IMR-90 (cell line): ENCODE measurements around the gene DNMT3A. TPM values are rescaled to one million over a fixed set of nuclear protein-coding genes. Genes with fewer than 3 reads are reported as not detected.

Source experiments
- ATAC-seq: fragments of 200-7000 bp; cut with Tn5 transposase; 2 replicates; pipeline ENCODE4 v1.9.1; 2020; ENCODE audit warnings: low read depth, mild to moderate bottlenecking, moderate library complexity
- BruUV-seq: library from RNA; stranded (reverse); fragments of 400-500 nt; replicated peaks from 2 replicates; lab custom pipeline; 2021; lab: Mats Ljungman, UMichigan
- CTCF ChIA-PET: fragments of 300-600 bp; formaldehyde crosslinking; extraction: SDS; loops from one replicate; lab custom pipeline; 2021; ENCODE audit warnings: antibody characterized with exemption; lab: Yijun Ruan, JAX
- POLR2A ChIA-PET: fragments of 300-600 bp; sonication (Branson Sonifier 250); formaldehyde crosslinking; loops from one replicate; lab custom pipeline; 2022; ENCODE audit warnings: antibody characterized with exemption; ENCODE audit not compliant: unreplicated experiment; lab: Charles Lee
- DNase-seq: peaks from one replicate; pipeline ENCODE4 v3.0.0; 2013
- H2AFZ ChIP-seq: replicated peaks from 2 replicates; pipeline ENCODE3; 2013; ENCODE audit warnings: low read length, mild to moderate bottlenecking; ENCODE audit not compliant: poor library complexity
- H2AK5ac ChIP-seq: 2 replicates; pipeline ENCODE4 v1.6.1; 2013; ENCODE audit warnings: low read depth, low read length, inconsistent platforms
- H2AK9ac ChIP-seq: replicated peaks from 2 replicates; pipeline ENCODE3; 2013; ENCODE audit warnings: mild to moderate bottlenecking, low read depth, low read length, moderate library complexity; ENCODE audit not compliant: poor library complexity
- H2BK120ac ChIP-seq: 2 replicates; pipeline ENCODE4 v1.6.1; 2013; ENCODE audit warnings: low read depth, low read length, inconsistent platforms
- H2BK15ac ChIP-seq: 3 replicates; pipeline ENCODE4 v1.6.1; 2013; ENCODE audit warnings: low read depth, low read length, inconsistent platforms
- H2BK20ac ChIP-seq: 2 replicates; pipeline ENCODE4 v1.6.1; 2013; ENCODE audit warnings: low read depth, mild to moderate bottlenecking, inconsistent platforms, low read length, moderate library complexity
- H2BK5ac ChIP-seq: 2 replicates; pipeline ENCODE4 v1.6.1; 2013; ENCODE audit warnings: mild to moderate bottlenecking, low read depth, low read length, inconsistent platforms; ENCODE audit not compliant: poor library complexity, severe bottlenecking
- H3K14ac ChIP-seq: replicated peaks from 2 replicates; pipeline ENCODE4 v1.6.1; 2013; ENCODE audit warnings: low read depth, low read length, inconsistent platforms
- H3K18ac ChIP-seq: 2 replicates; pipeline ENCODE4 v1.6.1; 2013; ENCODE audit warnings: low read depth, low read length, control low read depth
- H3K23ac ChIP-seq: 2 replicates; pipeline ENCODE4 v1.6.1; 2013; ENCODE audit warnings: low read depth, low read length, inconsistent platforms
- H3K27ac ChIP-seq: 2 replicates; pipeline ENCODE4 v1.5.1; 2013; ENCODE audit warnings: mild to moderate bottlenecking, control low read depth, low read length; ENCODE audit not compliant: insufficient read depth
- H3K27me3 ChIP-seq: 2 replicates; pipeline ENCODE4 v1.6.1; 2013; ENCODE audit warnings: low read length; ENCODE audit not compliant: control insufficient read depth, insufficient read depth
- H3K36me3 ChIP-seq: 2 replicates; pipeline ENCODE4 v1.6.1; 2013; ENCODE audit warnings: low read length, mixed read lengths; ENCODE audit not compliant: control insufficient read depth, insufficient read depth
- H3K4ac ChIP-seq: 2 replicates; pipeline ENCODE4 v1.6.1; 2013; ENCODE audit warnings: low read depth, low read length, inconsistent platforms
- H3K4me1 ChIP-seq: 2 replicates; pipeline ENCODE4 v1.6.1; 2013; ENCODE audit warnings: low read length, mixed read lengths; ENCODE audit not compliant: control insufficient read depth, insufficient read depth
- H3K4me2 ChIP-seq: 2 replicates; pipeline ENCODE4 v1.6.1; 2013; ENCODE audit warnings: low read depth, mild to moderate bottlenecking, control low read depth, low read length, moderate library complexity
- H3K4me3 ChIP-seq: 2 replicates; pipeline ENCODE4 v1.5.1; 2013; ENCODE audit warnings: low read depth, mild to moderate bottlenecking, control low read depth, low read length, moderate library complexity; ENCODE audit not compliant: insufficient read depth
- H3K56ac ChIP-seq: 2 replicates; pipeline ENCODE4 v1.6.1; 2013; ENCODE audit warnings: low read length, inconsistent platforms; ENCODE audit not compliant: insufficient read depth; ENCODE audit errors: extremely low read depth
- H3K79me1 ChIP-seq, 2 experiments: 2 replicates each; pipeline ENCODE4 v1.6.1; 2013; ENCODE audit warnings: low read length in 2 of 2, inconsistent platforms in 1 of 2, low read depth in 1 of 2
- H3K9ac ChIP-seq: 2 replicates; pipeline ENCODE4 v1.6.1; 2013; ENCODE audit warnings: low read depth, low read length, control low read depth
- H3K9me1 ChIP-seq: 2 replicates; pipeline ENCODE4 v1.6.1; 2013; ENCODE audit warnings: low read length, inconsistent platforms; ENCODE audit not compliant: insufficient read depth
- H3K9me3 ChIP-seq: 2 replicates; pipeline ENCODE4 v1.6.1; 2013; ENCODE audit warnings: low read length; ENCODE audit not compliant: control insufficient read depth, insufficient read depth
- H4K20me1 ChIP-seq: 2 replicates; pipeline ENCODE4 v1.6.1; 2013; ENCODE audit warnings: low read length, inconsistent platforms; ENCODE audit not compliant: insufficient read depth
- H4K5ac ChIP-seq: 2 replicates; pipeline ENCODE4 v1.6.1; 2013; ENCODE audit warnings: mild to moderate bottlenecking, low read depth, low read length, control low read depth
- H4K8ac ChIP-seq, 2 experiments: 2 replicates each; pipeline ENCODE4 v1.6.1; 2013; ENCODE audit warnings: low read depth in 2 of 2, low read length in 2 of 2, control low read depth in 1 of 2, inconsistent platforms in 1 of 2
- H4K91ac ChIP-seq: 2 replicates; pipeline ENCODE4 v1.6.1; 2013; ENCODE audit warnings: low read depth, low read length, inconsistent platforms; ENCODE audit not compliant: insufficient read depth
- CHD1 ChIP-seq: IDR thresholded peaks from 2 replicates; pipeline ENCODE4 v1.6.1; 2012; ENCODE audit warnings: low read depth, low read length, improper control_type of control experiment
- MXI1 ChIP-seq: IDR thresholded peaks from 2 replicates; pipeline ENCODE4 v1.6.1; 2012; ENCODE audit warnings: low read depth, mild to moderate bottlenecking, low read length, moderate library complexity, borderline replicate concordance
- NFE2L2 ChIP-seq: fragments of 150-350 bp; IDR thresholded peaks from 2 replicates; pipeline ENCODE4 v1.6.1; 2016; ENCODE audit warnings: low read depth, mild to moderate bottlenecking, low read length
- POLR2A ChIP-seq: IDR thresholded peaks from 2 replicates; pipeline ENCODE4 v1.6.1; 2012; ENCODE audit warnings: mild to moderate bottlenecking, low read depth, low read length
- RAD21 ChIP-seq: IDR thresholded peaks from 2 replicates; pipeline ENCODE4 v1.6.1; 2012; ENCODE audit warnings: low read length, improper control_type of control experiment
- RCOR1 ChIP-seq: IDR thresholded peaks from 2 replicates; pipeline ENCODE4 v1.6.1; 2012; ENCODE audit warnings: mild to moderate bottlenecking, low read length, improper control_type of control experiment; ENCODE audit not compliant: insufficient replicate concordance
- RFX5 ChIP-seq: IDR thresholded peaks from 2 replicates; pipeline ENCODE4 v1.8.0; 2012; ENCODE audit warnings: low read depth, mild to moderate bottlenecking, low read length, moderate library complexity
- SMC3 ChIP-seq: fragments of 150-350 bp; IDR thresholded peaks from 2 replicates; pipeline ENCODE4 v1.6.1; 2016; ENCODE audit warnings: low read depth, mild to moderate bottlenecking, antibody characterized with exemption, low read length, moderate library complexity
- WGBS, 2 experiments: methylation state at CpG; one replicate each; pipeline versions ENCODE4 v1.1.5 to v1.1.7; 2013; ENCODE audit warnings: missing lambda C conversion rate in 2 of 2; ENCODE audit not compliant: insufficient read length in 1 of 2; ENCODE audit errors: extremely low coverage in 2 of 2; 5-methylcytosine and 5-hydroxymethylcytosine counted together
- dilution Hi-C: fragments of 300-500 bp; cut with HindIII; formaldehyde crosslinking; loops from one replicate; pipeline ENCODE4 v1.14.3; 2018; ENCODE audit warnings: low sequenced_read_pairs; ENCODE audit not compliant: unreplicated experiment
- in situ Hi-C: fragments of 300-500 bp; cut with MboI; formaldehyde crosslinking; loops from 3 replicates; pipeline ENCODE4 v1.14.3; 2019; ENCODE audit warnings: low sequenced_read_pairs, inconsistent platforms, mixed read lengths
- intact Hi-C: fragments of 100-400 bp; cut with micrococcal nuclease; formaldehyde crosslinking; loops from 2 replicates; pipeline ENCODE4 v1.10.0; 2022
- polyA plus RNA-seq, 3 experiments: library from polyadenylated mRNA; depleted of rRNA; stranded (reverse); fragments of >200 nt; gene quantifications; 2 replicates each; pipeline ENCODE4 v1.2.3, GENCODE V29; 2012; ENCODE audit warnings: low replicate concordance in 1 of 3
- total RNA-seq: library from RNA; depleted of rRNA; stranded (reverse); fragments of >200 nt; gene quantifications from 2 replicates; pipeline ENCODE4 v1.2.3, GENCODE V29; 2012
- TF ChIP-seq, protein P1 (sequence below): fragments of 150-350 bp; IDR thresholded peaks from 2 replicates; pipeline ENCODE4 v1.6.1; 2016; ENCODE audit warnings: low read depth, mild to moderate bottlenecking, low read length, moderate library complexity, borderline replicate concordance
- TF ChIP-seq, protein P2 (sequence below): conservative IDR thresholded peaks from 2 replicates; pipeline ENCODE4 v1.5.1; 2012; ENCODE audit warnings: mild to moderate bottlenecking, low read depth, low read length, improper control_type of control experiment
- TF ChIP-seq, protein P3 (sequence below): fragments of 150-350 bp; IDR thresholded peaks from 2 replicates; pipeline ENCODE4 v1.6.1; 2017; ENCODE audit warnings: mild to moderate bottlenecking, antibody characterized with exemption, low read length, low read depth

Gene DNMT3A
- total and polyA plus RNA-seq, 2 of the 4 experiments (the other 2 are of a cell fraction): 4.4 to 9.7 TPM

DNA sequence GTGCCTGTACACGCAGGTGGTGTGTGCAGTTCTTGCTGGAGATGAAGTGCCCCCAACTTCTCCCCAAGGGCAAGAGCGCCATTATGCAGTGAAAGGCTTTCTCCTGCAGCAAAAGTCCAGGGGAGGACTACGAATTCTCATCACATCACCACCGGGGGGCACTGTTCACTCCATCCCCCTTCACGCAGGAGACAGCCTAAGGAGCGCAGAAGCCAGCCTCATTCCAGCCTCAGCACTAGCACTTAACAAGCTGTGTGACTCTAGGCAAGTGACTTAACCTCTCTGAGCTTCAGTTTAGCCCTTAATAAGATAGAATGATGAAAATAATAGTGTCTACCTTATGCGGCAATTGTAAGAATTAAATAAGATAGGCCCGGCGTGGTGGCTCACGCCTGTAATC is 32.3 kb downstream of the DNMT3A start:
- H3K27me3 ChIP-seq: no peaks in the 10 kb centered on the region
- peaks cover 42% of the 10 kb centered on the region for H3K36me3 ChIP-seq
- H3K4me3 ChIP-seq: no peak overlapping the region
- H2BK20ac ChIP-seq: no peak overlapping the region
- no peak overlapping the region for H3K9ac ChIP-seq
- H3K23ac ChIP-seq: no peak overlapping the region
- no peak overlapping the region for H2BK5ac ChIP-seq
- H3K18ac ChIP-seq: no peak overlapping the region
- no peak overlapping the region for H4K91ac ChIP-seq
- H2BK15ac ChIP-seq: no peak overlapping the region
- no peak overlapping the region for H3K27ac ChIP-seq
- BruUV-seq: no TSS peak
- peaks cover 1% of the 10 kb centered on the region; the same call in 1 of the 2 replicates for H3K4me1 ChIP-seq
- DNase-seq (peak; percentile 50), ATAC-seq (peak; percentile 68)
- H3K14ac ChIP-seq: no peak overlapping the region
- H2BK120ac ChIP-seq: no peak overlapping the region
- peaks cover 24% of the 10 kb centered on the region for H4K20me1 ChIP-seq
- H4K5ac ChIP-seq: no peak overlapping the region
- peaks cover 0 to under 1% of the 10 kb centered on the region in 2 experiments; a peak in 1 of 4 replicates for H3K79me1 ChIP-seq
- no peaks in the 10 kb centered on the region for H3K9me1 ChIP-seq
- no peaks in the 10 kb centered on the region for H3K9me3 ChIP-seq
- H2AK5ac ChIP-seq: no peak overlapping the region
- TF ChIP-seq, protein P1, sequence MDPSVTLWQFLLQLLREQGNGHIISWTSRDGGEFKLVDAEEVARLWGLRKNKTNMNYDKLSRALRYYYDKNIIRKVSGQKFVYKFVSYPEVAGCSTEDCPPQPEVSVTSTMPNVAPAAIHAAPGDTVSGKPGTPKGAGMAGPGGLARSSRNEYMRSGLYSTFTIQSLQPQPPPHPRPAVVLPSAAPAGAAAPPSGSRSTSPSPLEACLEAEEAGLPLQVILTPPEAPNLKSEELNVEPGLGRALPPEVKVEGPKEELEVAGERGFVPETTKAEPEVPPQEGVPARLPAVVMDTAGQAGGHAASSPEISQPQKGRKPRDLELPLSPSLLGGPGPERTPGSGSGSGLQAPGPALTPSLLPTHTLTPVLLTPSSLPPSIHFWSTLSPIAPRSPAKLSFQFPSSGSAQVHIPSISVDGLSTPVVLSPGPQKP: no peak
- TF ChIP-seq, protein P2, sequence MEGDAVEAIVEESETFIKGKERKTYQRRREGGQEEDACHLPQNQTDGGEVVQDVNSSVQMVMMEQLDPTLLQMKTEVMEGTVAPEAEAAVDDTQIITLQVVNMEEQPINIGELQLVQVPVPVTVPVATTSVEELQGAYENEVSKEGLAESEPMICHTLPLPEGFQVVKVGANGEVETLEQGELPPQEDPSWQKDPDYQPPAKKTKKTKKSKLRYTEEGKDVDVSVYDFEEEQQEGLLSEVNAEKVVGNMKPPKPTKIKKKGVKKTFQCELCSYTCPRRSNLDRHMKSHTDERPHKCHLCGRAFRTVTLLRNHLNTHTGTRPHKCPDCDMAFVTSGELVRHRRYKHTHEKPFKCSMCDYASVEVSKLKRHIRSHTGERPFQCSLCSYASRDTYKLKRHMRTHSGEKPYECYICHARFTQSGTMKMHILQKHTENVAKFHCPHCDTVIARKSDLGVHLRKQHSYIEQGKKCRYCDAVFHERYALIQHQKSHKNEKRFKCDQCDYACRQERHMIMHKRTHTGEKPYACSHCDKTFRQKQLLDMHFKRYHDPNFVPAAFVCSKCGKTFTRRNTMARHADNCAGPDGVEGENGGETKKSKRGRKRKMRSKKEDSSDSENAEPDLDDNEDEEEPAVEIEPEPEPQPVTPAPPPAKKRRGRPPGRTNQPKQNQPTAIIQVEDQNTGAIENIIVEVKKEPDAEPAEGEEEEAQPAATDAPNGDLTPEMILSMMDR: peak; percentile 51
- TF ChIP-seq SMC3: peak; percentile 63
- TF ChIP-seq POLR2A: no peak
- no peak for TF ChIP-seq RFX5
- peak; percentile 63 for TF ChIP-seq RAD21
- TF ChIP-seq CHD1: no peak
- no peak for TF ChIP-seq NFE2L2
- TF ChIP-seq, protein P3, sequence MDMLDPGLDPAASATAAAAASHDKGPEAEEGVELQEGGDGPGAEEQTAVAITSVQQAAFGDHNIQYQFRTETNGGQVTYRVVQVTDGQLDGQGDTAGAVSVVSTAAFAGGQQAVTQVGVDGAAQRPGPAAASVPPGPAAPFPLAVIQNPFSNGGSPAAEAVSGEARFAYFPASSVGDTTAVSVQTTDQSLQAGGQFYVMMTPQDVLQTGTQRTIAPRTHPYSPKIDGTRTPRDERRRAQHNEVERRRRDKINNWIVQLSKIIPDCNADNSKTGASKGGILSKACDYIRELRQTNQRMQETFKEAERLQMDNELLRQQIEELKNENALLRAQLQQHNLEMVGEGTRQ: no peak
- no peak for TF ChIP-seq RCOR1
- no peak for TF ChIP-seq MXI1
- H3K4ac ChIP-seq: no peak overlapping the region
- intact Hi-C loops: loop anchor here (1.0 to 10.0 kb wide), 3 partner anchors 213 to 355 kb away; no protein-coding TSS in a partner anchor
- no CpG with 5 or more reads among the region's 10 CpGs for whole genome bisulfite sequencing, 2 experiments
- POLR2A ChIA-PET: no interaction called here
- dilution Hi-C loops: no loop called here
- CTCF ChIA-PET: interaction anchor here (0.6 kb wide), 1 partner anchor 76 kb away, joined by 3 read pairs; no protein-coding TSS in a partner anchor
- H3K56ac ChIP-seq: no peak overlapping the region
- no peak overlapping the region for H3K4me2 ChIP-seq
- no peak overlapping the region for H2AFZ ChIP-seq
- no peak overlapping the region for H4K8ac ChIP-seq
- in situ Hi-C loops: no loop called here
- no peak overlapping the region for H2AK9ac ChIP-seq
